Activated naive CD4-positive, alpha-beta T cell treated with anti-CD3 and anti-CD28 coated beads for 36 hours (primary cell): ENCODE data around the gene FAHD2A. TPM values are rescaled to one million over a fixed set of nuclear protein-coding genes. Genes with fewer than 3 reads are reported as not detected.
"Not testable (repeated sequence)": the region's sequence is repeated elsewhere in the genome, so short reads cannot be mapped to it uniquely, and the experiment has no call there.

Experiments used
- CTCF ChIA-PET: fragments of 350-600 bp; sonication (Branson Sonifier 250); formaldehyde crosslinking; loops from one replicate; lab custom pipeline; 2021; ENCODE audit warnings: antibody characterized with exemption; lab: Charles Lee
- DNase-seq: peaks from one replicate; pipeline ENCODE4 v3.0.0-alpha.2; 2020
- H3K27ac Mint-ChIP-seq: one replicate; pipeline ENCODE4 v1.8.0; 2021; ENCODE audit warnings: mild to moderate bottlenecking, mixed read lengths
- H3K27me3 Mint-ChIP-seq: one replicate; pipeline ENCODE4 v1.8.0; 2021; ENCODE audit warnings: low read depth, mixed read lengths
- H3K36me3 Mint-ChIP-seq: one replicate; pipeline ENCODE4 v1.8.0; 2021; ENCODE audit warnings: low read depth, mixed read lengths
- H3K4me1 Mint-ChIP-seq: one replicate; pipeline ENCODE4 v1.8.0; 2021; ENCODE audit warnings: low read depth, mixed read lengths
- H3K4me3 Mint-ChIP-seq: one replicate; pipeline ENCODE4 v1.8.0; 2021; ENCODE audit warnings: mild to moderate bottlenecking, moderate library complexity, mixed read lengths
- H3K9me3 Mint-ChIP-seq: one replicate; pipeline ENCODE4 v1.8.0; 2021; ENCODE audit warnings: mixed read lengths
- intact Hi-C: fragments of 100-400 bp; cut with micrococcal nuclease; formaldehyde crosslinking; loops from one replicate; pipeline ENCODE4 v1.15.1; 2023
- total RNA-seq, 2 experiments: library from RNA; stranded (reverse); gene quantifications; one replicate each; pipeline ENCODE4 v1.2.3, GENCODE V29; 2021

FAHD2A gene
- total RNA-seq, 2 experiments from 2014 or later = 49.3 to 50.7 TPM

GRCh38 chr2:95402004-95402369 is 521 bp upstream of the FAHD2A start:
- peak overlapping the region; percentile 95 for H3K4me3 Mint-ChIP-seq
- DNase-seq = peak; percentile 11
- not testable (repeated sequence) for H3K9me3 Mint-ChIP-seq, H3K36me3 Mint-ChIP-seq, H3K27me3 Mint-ChIP-seq
- H3K4me1 Mint-ChIP-seq = peaks cover 18% of the 10 kb centered on the region
- CTCF ChIA-PET = interaction anchor here (0.8 to 5.9 kb wide), 5 partner anchors 9 to 124 kb away, joined by 4 to 41 read pairs (median 6); no protein-coding TSS in a partner anchor
- intact Hi-C loops = loop anchor here (1.0 to 5.0 kb wide), 6 partner anchors 125 to 380 kb away; partner anchors contain the start of genes ZNF2 and ZNF892
- H3K27ac Mint-ChIP-seq = peak overlapping the region; percentile 3

- CTCF ChIA-PET = interaction anchor here (0.9 to 5.9 kb wide), 4 partner anchors 9 to 58 kb away, joined by 3 to 41 read pairs (median 4); no protein-coding TSS in a partner anchor
- intact Hi-C loops = loop anchor here (2.0 to 5.0 kb wide), 3 partner anchors 124 to 381 kb away; partner anchors contain the start of gene ZNF892
Measured at GRCh38 chr2:95403204-95403721, 755 bp downstream of the FAHD2A start.

GRCh38 chr2:95403824-95404223 is 1.3 kb downstream of the FAHD2A start:
- DNase-seq, H3K9me3 Mint-ChIP-seq, H3K36me3 Mint-ChIP-seq, H3K27ac Mint-ChIP-seq, H3K27me3 Mint-ChIP-seq: not testable (repeated sequence)
- CTCF ChIA-PET = interaction anchor here (1.4 to 5.9 kb wide), 3 partner anchors 13 to 58 kb away, joined by 3 to 41 read pairs (median 4); no protein-coding TSS in a partner anchor
- Mint-ChIP-seq H3K4me3 (peak overlapping the region; percentile 95), H3K4me1 (peaks cover 18% of the 10 kb centered on the region)
- intact Hi-C loops = loop anchor here (2.0 to 5.0 kb wide), 3 partner anchors 123 to 382 kb away; partner anchors contain the start of gene ZNF892

More at GRCh38 chr2:95403204-95403721, 755 bp downstream of the FAHD2A start:
- peak overlapping the region; percentile 57 for H3K27ac Mint-ChIP-seq
- not testable (repeated sequence) for H3K36me3 Mint-ChIP-seq, H3K27me3 Mint-ChIP-seq, H3K9me3 Mint-ChIP-seq
- peaks cover 18% of the 10 kb centered on the region for H3K4me1 Mint-ChIP-seq
- H3K4me3 Mint-ChIP-seq = peak overlapping the region; percentile 95
- peak; percentile 65 for DNase-seq

GRCh38 chr2:95404676-95405075 is 2.2 kb downstream of the FAHD2A start:
- Mint-ChIP-seq H3K4me1 (peaks cover 18% of the 10 kb centered on the region), H3K36me3 (peaks cover 12% of the 10 kb centered on the region)
- H3K9me3 Mint-ChIP-seq, H3K4me3 Mint-ChIP-seq, H3K27ac Mint-ChIP-seq, H3K27me3 Mint-ChIP-seq, CTCF ChIA-PET, DNase-seq: not testable (repeated sequence)
- intact Hi-C loops = loop anchor here (5.0 kb wide), 2 partner anchors 123 to 382 kb away; no protein-coding TSS in a partner anchor

- DNase-seq, H3K9me3 Mint-ChIP-seq, H3K27me3 Mint-ChIP-seq, H3K27ac Mint-ChIP-seq, H3K4me3 Mint-ChIP-seq, H3K4me1 Mint-ChIP-seq, intact Hi-C loops: not testable (repeated sequence)
- H3K36me3 Mint-ChIP-seq = peaks cover 15% of the 10 kb centered on the region
- CTCF ChIA-PET = interaction anchor here (1.0 kb wide), 1 partner anchor 8 kb away, joined by 3 read pairs; the partner anchor contains the start of gene FAHD2A
Measured at GRCh38 chr2:95411239-95411638, 8.7 kb downstream of the FAHD2A start.

- peak; percentile 80 for DNase-seq
- H3K4me1 Mint-ChIP-seq, H3K36me3 Mint-ChIP-seq, H3K27me3 Mint-ChIP-seq, H3K27ac Mint-ChIP-seq, H3K9me3 Mint-ChIP-seq, intact Hi-C loops, H3K4me3 Mint-ChIP-seq: not testable (repeated sequence)
- CTCF ChIA-PET = interaction anchor here (0.8 to 1.0 kb wide), 2 partner anchors 12 to 25 kb away, joined by 4 read pairs; partner anchors contain the start of gene FAHD2A
Measured at GRCh38 chr2:95414015-95414594, 11.6 kb downstream of the FAHD2A start.

GRCh38 chr2:95415138-95415537 is 12.6 kb downstream of the FAHD2A start:
- DNase-seq, H3K4me3 Mint-ChIP-seq, intact Hi-C loops, H3K27me3 Mint-ChIP-seq, H3K36me3 Mint-ChIP-seq, H3K9me3 Mint-ChIP-seq, H3K4me1 Mint-ChIP-seq, H3K27ac Mint-ChIP-seq: not testable (repeated sequence)
- CTCF ChIA-PET = interaction anchor here (0.6 to 1.0 kb wide), 2 partner anchors 13 to 244 kb away, joined by 4 read pairs; partner anchors contain the start of gene FAHD2A

- DNase-seq, intact Hi-C loops, H3K4me3 Mint-ChIP-seq, H3K27me3 Mint-ChIP-seq, H3K27ac Mint-ChIP-seq, H3K9me3 Mint-ChIP-seq, H3K36me3 Mint-ChIP-seq, H3K4me1 Mint-ChIP-seq: not testable (repeated sequence)
- CTCF ChIA-PET = interaction anchor here (0.6 kb wide), 1 partner anchor 243 kb away, joined by 4 read pairs; no protein-coding TSS in a partner anchor
Measured at GRCh38 chr2:95415561-95415960, 13.1 kb downstream of the FAHD2A start.

- intact Hi-C loops, H3K36me3 Mint-ChIP-seq: not testable (repeated sequence)
Measured at GRCh38 chr2:95427196-95427867, 24.8 kb downstream of the FAHD2A start.

GRCh38 chr2:95429748-95430467 is 27.4 kb downstream of the FAHD2A start:
- H3K27me3 Mint-ChIP-seq, H3K27ac Mint-ChIP-seq, H3K4me3 Mint-ChIP-seq, H3K4me1 Mint-ChIP-seq, CTCF ChIA-PET, intact Hi-C loops, H3K36me3 Mint-ChIP-seq, H3K9me3 Mint-ChIP-seq, DNase-seq: not testable (repeated sequence)

More at GRCh38 chr2:95427196-95427867, 24.8 kb downstream of the FAHD2A start:
- DNase-seq, H3K4me3 Mint-ChIP-seq, H3K27ac Mint-ChIP-seq, CTCF ChIA-PET, H3K4me1 Mint-ChIP-seq, H3K27me3 Mint-ChIP-seq, H3K9me3 Mint-ChIP-seq: not testable (repeated sequence)

GRCh38 chr2:95433373-95433772 is 30.9 kb downstream of the FAHD2A start:
- CTCF ChIA-PET, H3K36me3 Mint-ChIP-seq, intact Hi-C loops, H3K9me3 Mint-ChIP-seq, H3K4me1 Mint-ChIP-seq, H3K27ac Mint-ChIP-seq, H3K27me3 Mint-ChIP-seq, DNase-seq, H3K4me3 Mint-ChIP-seq: not testable (repeated sequence)

GRCh38 chr2:95433973-95434372 is 31.5 kb downstream of the FAHD2A start:
- H3K9me3 Mint-ChIP-seq, DNase-seq, CTCF ChIA-PET, intact Hi-C loops, H3K36me3 Mint-ChIP-seq, H3K4me3 Mint-ChIP-seq, H3K4me1 Mint-ChIP-seq, H3K27me3 Mint-ChIP-seq, H3K27ac Mint-ChIP-seq: not testable (repeated sequence)
